ENCODE results near the gene ALK. TPM values are rescaled to one million over a fixed set of nuclear protein-coding genes. Genes with fewer than 3 reads are reported as not detected.

ALK gene
- total RNA-seq, 1 donor from 2014 or later: not detected

GRCh38 chr2:29879456-29879855 is 41.9 kb downstream of the ALK start:
- TF ChIP-seq CTCF (IDR thresholded peaks at IDR 0.05; ENCODE audit: unreplicated experiment): no peak
- no peak overlapping the region for H3K27ac Mint-ChIP-seq
- H3K27me3 Mint-ChIP-seq: peaks cover 4% of the 10 kb centered on the region
- no peaks in the 10 kb centered on the region for H3K9me3 Mint-ChIP-seq (ENCODE audit: low read depth)
- H3K4me1 Mint-ChIP-seq (ENCODE audit: low read depth): no peaks in the 10 kb centered on the region
- H3K36me3 Mint-ChIP-seq (ENCODE audit: insufficient read depth): no peaks in the 10 kb centered on the region
- DNase-seq (ENCODE audit: low spot score, unreplicated experiment): no peak
- H3K4me3 Mint-ChIP-seq (ENCODE audit: low read depth): no peak overlapping the region

GRCh38 chr2:29878898-29879297 is 42.5 kb downstream of the ALK start:
- Mint-ChIP-seq H3K9me3 (ENCODE audit: low read depth) (no peaks in the 10 kb centered on the region), H3K4me1 (ENCODE audit: low read depth) (no peaks in the 10 kb centered on the region), H3K27ac (no peak overlapping the region), H3K4me3 (ENCODE audit: low read depth) (no peak overlapping the region), H3K36me3 (ENCODE audit: insufficient read depth) (no peaks in the 10 kb centered on the region), H3K27me3 (peaks cover 4% of the 10 kb centered on the region)
- DNase-seq (ENCODE audit: low spot score, unreplicated experiment): no peak
- TF ChIP-seq CTCF (IDR thresholded peaks at IDR 0.05; ENCODE audit: unreplicated experiment): no peak

DNA sequence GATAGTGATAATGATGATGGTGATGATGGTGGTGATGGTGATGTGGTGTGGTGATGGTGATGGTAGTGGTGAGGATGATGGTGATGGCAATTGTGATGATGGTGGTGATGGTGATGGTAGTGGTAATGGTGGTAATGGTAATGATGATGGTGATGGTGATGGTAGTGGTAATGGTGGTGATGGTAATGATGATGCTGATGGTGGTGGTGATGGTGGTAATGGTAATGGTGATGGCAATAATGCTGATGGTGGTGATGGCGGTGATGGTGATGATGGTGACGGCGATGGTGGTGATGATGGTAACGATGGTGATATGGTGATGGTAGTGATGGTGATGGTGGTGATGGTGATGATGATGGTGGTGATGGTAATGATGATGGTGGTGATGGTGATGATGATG is 45.0 kb downstream of the ALK start:
- H3K27me3 Mint-ChIP-seq: peaks cover 8% of the 10 kb centered on the region
- no peak overlapping the region for H3K4me3 Mint-ChIP-seq (ENCODE audit: low read depth)
- H3K4me1 Mint-ChIP-seq (ENCODE audit: low read depth): no peaks in the 10 kb centered on the region
- no peaks in the 10 kb centered on the region for H3K36me3 Mint-ChIP-seq (ENCODE audit: insufficient read depth)
- no peak for DNase-seq (ENCODE audit: low spot score, unreplicated experiment)
- H3K27ac Mint-ChIP-seq: no peak overlapping the region
- TF ChIP-seq CTCF (IDR thresholded peaks at IDR 0.05; ENCODE audit: unreplicated experiment): no peak
- no peaks in the 10 kb centered on the region for H3K9me3 Mint-ChIP-seq (ENCODE audit: low read depth)

GRCh38 chr2:29874745-29875144 is 46.6 kb downstream of the ALK start:
- no peak for TF ChIP-seq CTCF (IDR thresholded peaks at IDR 0.05; ENCODE audit: unreplicated experiment)
- no peaks in the 10 kb centered on the region for H3K9me3 Mint-ChIP-seq (ENCODE audit: low read depth)
- H3K4me3 Mint-ChIP-seq (ENCODE audit: low read depth): no peak overlapping the region
- DNase-seq (ENCODE audit: low spot score, unreplicated experiment): no peak
- H3K36me3 Mint-ChIP-seq (ENCODE audit: insufficient read depth): no peaks in the 10 kb centered on the region
- H3K27ac Mint-ChIP-seq: no peak overlapping the region
- no peaks in the 10 kb centered on the region for H3K4me1 Mint-ChIP-seq (ENCODE audit: low read depth)
- H3K27me3 Mint-ChIP-seq: peaks cover 8% of the 10 kb centered on the region

DNA sequence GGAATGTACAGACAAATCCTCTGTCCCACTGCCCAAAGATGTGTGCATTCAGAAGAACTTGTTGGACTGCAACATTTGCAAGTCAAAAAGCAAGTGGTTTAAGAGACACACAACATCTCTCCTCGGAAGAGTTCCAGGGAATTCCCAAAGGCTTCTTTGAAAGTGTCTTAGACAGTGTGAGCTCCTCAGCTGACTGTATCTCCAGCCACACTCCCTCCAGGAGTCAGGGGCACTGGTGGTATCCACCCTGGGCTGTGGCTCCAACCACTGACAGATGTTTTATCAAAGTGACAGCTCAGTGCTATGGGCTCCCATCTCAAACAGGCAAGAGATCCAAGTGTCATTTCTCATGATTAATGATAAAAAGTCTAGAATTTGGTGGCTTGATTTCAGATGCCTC is 48.5 kb downstream of the ALK start:
- no peak overlapping the region for H3K27ac Mint-ChIP-seq
- H3K4me1 Mint-ChIP-seq (ENCODE audit: low read depth): no peaks in the 10 kb centered on the region
- no peaks in the 10 kb centered on the region for H3K9me3 Mint-ChIP-seq (ENCODE audit: low read depth)
- no peak for DNase-seq (ENCODE audit: low spot score, unreplicated experiment)
- no peak overlapping the region for H3K4me3 Mint-ChIP-seq (ENCODE audit: low read depth)
- peaks cover 5% of the 10 kb centered on the region for H3K27me3 Mint-ChIP-seq
- no peaks in the 10 kb centered on the region for H3K36me3 Mint-ChIP-seq (ENCODE audit: insufficient read depth)
- TF ChIP-seq CTCF (IDR thresholded peaks at IDR 0.05; ENCODE audit: unreplicated experiment): no peak
